ENCODE measurements around the gene MOB3C.

DNA sequence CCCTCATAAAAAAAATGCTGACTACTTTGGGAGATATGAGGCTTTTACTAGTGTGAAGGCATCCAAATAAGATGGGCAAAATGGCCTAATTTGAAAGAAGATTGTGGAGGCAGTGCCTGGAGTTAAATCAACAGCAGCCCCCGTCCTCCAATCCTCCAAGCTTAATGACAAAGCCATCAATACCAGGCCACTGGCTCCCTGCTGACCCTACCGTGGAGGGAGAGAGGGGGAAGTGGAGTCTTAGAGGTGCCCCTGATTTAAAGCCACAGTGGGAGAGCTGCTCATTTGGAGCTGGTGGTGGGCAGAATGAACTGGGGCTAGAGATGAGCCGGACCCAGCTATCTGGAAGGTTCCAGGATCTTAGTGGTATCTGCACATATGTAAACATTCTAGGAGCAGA, 40.8 kb downstream of the MOB3C start:
- no peak for TF ChIP-seq CTCF (IDR thresholded peaks at IDR 0.05)
- no peak for TF ChIP-seq POLR2A (IDR thresholded peaks at IDR 0.05)
